GM04504 (cell line): Measurements from ENCODE around the gene TMEM178B.
"Not testable (repeated sequence)": the region's sequence is repeated elsewhere in the genome, so short reads cannot be mapped to it uniquely, and the experiment has no call there.

ENCODE experiments used
- DNase-seq: peaks from one replicate; pipeline ENCODE4 v3.0.0-alpha.2; 2012; ENCODE audit warnings: low read depth

Gene TMEM178B

DNA sequence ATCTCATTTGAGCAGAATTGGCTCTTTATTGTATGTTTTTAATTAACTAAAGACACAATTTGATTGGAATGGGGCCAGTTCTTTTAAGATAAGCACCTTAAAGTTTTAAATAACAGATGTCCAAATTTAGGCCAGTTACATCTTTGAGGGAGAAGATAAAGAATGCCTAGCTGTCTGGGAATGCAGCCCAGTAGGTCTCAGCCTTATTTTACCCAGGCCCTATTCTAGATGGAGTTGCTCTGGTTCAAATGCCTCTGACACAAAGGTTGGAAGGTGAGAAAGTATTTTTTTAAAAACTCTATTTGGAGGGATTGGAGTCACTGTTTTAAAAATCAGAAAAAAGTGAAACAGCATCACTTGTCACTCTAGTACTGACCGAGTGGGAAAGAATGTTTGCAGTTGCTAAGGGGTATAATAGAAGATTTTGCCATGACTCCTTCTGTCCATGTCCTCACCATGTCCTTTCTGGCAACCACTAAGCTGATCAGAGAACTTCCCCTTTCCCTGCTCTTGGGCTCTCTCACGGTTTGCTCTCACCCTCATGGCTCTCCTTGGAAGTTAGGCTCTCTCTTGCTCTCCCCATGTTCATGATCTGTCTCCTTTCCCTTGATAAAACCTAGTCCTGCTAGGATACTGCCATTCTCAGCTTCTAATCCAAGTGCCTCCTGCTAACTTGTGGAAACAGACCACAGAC is 239.1 kb downstream of the TMEM178B start:
- no peak for DNase-seq

DNA sequence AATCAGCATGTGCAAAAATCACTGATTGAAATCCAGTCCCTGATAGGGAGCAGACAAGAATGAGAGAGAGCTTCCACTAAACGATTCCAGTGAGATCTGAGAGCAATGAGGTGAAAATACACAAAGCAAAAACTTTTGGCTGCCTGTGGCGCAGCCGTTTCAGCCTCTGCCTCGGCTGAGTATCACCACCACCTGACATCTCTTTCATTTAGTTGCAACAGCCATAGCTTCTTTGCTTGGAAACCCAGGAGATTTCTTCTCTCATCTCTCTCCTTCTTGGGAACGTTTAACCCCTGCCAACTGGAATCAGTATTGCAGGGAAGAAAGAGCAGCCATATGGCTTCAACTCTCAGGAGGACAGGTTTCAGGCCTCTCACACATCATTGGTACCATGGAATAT is 240.0 kb downstream of the TMEM178B start:
- DNase-seq = no peak

DNA sequence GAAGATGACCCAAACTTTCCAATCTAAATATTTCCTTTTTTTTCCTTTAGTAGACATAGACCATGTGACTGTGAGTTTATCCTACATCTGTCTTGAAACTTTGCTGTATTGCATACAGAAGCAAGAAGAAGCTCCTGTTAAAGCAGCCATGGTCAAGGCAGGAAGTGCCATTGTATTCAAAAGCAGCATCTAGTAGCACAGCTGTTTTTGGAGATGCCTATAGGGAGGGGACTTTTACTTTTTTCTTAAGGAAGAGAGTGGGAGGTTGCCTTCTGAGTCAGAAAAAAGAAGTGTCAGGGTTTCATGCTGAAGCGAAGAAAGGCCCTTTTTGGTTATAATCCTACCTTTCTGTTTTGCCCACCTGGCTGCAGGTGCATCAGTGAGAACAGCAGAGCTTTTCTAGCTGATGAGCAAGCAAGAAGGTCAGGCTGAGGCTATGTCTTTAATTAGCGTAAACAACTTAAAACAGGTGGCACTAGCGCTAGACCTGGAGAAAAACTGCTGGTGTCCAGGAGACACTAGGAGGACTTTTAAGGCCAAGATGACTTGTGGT is 243.2 kb downstream of the TMEM178B start:
- no peak for DNase-seq

DNA sequence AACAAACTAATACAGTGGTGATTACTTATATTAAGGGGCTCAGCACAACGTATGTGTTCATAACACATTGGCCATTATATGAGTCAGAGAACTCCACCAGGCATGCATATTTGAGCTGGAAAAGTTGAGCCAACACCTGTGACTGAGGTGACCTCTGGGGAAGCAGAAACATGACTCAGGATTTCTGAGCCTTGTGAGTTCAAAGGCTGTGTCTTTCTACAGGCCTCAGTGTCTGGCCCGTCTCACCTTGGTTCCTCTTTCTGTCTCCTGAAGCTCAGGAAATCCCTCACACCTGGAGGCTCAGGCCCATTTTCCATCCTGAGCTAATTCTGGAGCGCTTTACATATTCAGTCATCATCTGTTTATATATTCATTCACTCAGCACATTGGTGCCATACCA is 246.4 kb downstream of the TMEM178B start:
- DNase-seq = no peak

DNA sequence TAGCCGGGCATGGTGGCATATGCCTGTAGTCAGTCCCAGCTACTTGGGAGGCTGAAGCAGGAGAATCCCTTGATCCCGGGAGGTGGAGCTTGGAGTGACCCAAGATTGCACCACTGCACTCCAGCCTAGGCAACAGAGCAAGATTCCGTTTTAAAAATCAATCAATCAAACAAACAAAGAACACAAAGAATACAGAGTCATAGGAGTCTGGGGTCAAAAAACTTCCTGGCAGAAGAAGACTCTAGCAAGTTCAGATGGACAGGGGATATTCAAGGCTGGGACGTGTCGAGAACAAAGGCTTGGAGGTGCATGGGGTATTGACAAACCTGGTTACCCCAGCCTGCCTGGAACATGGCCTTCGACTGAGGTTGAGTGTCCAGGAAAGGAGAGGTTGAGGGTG is 248.5 kb downstream of the TMEM178B start:
- DNase-seq = no peak

DNA sequence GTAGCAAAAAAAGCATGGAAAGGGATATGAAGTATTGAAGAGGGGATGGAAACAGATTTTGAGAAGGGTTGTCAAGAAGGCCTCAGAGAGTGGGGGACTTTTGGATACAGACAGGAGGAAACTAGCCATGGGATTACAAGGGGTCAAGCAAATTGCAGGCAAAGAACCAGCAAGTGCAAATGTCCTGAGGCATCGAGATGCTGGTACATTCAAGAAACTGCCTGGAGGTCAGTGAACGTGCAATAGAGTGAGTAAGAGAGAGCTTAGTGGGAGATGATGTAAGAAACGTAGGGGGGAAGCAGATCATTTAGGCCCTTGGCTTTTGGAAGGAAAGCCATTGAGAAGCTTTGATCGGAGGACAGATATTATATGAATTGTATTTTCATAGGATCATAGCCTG is 250.0 kb downstream of the TMEM178B start:
- no peak for DNase-seq

DNA sequence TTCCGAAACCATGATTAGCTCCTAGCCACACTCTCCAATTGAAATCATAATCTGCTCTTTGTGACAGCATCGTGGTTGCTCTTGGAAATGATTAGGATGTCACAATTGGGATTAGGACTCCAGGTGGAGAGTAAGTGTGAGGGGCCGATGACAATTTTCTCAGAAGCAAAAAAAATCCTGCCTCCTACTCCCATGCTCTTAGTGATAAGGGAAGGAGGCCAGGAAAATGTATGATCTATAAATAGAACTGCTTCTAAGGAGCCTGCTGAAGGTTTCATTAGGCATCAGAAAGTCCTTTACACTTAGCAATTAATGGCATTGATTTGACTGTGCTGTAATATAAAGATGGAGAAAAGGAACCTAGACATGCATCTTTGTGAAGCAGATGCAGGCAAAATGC is 251.0 kb downstream of the TMEM178B start:
- no peak for DNase-seq

DNA sequence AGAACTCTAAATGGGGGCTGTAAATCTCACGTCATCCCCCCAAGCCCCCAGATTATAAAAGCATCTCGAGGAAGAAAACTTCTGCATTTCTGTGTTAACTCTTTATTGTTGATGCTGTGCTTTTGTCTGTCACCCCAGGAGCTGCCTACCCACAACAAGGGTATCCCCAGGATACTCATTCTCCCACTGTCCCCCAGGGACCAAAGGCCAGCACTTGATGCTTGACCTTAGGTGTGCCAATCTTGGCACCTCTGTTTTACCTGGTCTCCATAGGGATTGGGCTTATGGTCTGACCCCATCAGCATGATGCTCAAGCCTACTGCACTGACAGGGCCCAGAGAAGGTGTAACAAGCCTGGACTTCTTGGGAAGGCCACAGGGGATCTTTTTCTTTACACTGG is 251.4 kb downstream of the TMEM178B start:
- no peak for DNase-seq

DNA sequence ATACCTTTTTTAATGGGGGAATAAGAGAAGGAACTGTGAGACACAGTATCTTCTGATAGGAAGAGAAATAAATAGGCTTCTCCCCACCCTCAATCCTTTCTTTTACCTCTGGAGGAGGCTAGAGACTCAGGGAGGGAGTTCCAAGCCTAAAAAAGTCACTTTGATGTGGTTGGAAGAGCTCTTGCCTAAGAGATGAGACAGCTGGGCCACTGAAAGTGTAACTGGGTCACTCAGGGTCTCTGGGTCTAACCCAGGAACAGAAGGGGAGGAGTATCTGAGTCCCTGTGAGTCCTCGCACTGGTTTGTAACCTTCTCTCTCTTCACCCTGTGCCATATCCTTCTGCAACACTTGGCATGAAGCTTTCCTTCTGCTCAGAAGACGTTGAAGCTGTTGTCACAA is 254.4 kb downstream of the TMEM178B start:
- no peak for DNase-seq

DNA sequence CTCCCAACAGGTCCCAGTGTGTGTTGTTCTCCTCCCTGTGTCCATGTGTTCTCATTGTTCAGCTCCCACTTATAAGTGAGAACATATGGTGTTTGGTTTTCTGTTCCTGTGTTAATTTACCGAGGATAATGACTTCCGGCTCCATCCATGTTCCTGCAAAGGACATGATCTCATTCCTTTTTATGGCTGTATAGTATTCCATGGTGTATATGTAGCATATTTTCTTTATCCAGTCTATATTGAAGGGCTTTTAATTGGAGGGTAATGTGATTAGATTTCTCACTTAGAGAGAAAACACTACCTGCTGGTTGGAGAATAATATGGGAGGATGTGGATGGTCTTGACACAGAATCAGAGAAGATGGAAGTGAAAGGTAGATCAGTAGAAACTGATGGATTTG is 256.4 kb downstream of the TMEM178B start:
- not testable (repeated sequence) for DNase-seq

DNA sequence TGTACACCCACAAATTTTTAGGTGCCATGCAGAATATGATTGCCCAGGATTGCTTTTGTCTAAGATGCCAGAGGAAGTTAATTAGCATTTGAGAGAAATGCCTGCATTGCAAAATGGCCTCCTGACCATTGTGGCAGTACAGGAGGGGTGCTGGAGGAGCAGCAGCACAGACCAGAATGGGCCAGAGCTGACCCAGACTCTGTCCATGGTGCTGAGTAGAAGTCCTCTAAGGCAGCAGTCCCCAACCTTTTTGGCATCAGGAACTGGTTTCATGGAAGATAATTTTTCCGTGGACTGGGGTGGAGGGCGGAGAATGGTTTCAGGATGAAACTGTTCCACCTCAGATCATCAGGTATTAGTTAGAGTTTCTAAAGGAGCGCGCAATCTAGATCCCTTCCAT is 259.6 kb downstream of the TMEM178B start:
- no peak for DNase-seq

DNA sequence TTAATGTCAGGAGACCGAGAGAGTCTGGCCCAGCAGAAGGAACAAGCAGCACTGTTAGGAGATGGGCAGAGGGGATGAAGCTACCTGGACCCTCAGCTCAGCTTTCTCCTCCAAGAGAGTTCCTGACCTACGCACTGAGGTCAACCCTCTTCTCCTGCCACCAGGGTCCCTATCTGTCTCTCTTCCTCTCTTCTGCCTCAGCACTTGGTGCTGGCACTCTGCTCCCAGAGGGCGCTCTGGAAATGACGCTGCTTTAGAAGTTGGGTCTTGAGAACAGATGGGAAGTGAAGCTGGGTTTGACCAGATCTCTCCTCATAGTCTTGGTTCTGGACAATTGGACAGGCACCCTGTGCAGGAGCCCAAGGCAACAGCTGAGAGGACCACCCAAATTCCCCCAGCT is 261.3 kb downstream of the TMEM178B start:
- DNase-seq = no peak

DNA sequence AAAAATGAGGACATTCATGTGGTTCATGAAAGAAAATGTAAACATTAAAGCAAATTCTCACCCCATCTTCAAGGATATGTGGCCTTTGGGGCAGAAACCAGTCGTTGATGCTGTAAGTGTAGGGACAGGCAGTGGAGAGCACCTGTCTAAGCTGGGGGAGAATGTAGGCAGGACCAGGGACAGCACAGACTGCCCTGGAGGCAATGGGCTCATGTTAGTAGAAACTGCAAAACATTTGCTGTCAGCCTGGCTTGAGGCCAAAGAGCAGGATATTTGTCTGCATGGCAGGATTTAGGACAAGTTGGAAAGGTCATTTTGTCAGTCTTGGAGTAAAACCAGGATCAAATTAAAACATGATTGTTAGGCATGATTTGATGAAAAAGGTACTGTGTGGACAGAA is 265.7 kb downstream of the TMEM178B start:
- no peak for DNase-seq

DNA sequence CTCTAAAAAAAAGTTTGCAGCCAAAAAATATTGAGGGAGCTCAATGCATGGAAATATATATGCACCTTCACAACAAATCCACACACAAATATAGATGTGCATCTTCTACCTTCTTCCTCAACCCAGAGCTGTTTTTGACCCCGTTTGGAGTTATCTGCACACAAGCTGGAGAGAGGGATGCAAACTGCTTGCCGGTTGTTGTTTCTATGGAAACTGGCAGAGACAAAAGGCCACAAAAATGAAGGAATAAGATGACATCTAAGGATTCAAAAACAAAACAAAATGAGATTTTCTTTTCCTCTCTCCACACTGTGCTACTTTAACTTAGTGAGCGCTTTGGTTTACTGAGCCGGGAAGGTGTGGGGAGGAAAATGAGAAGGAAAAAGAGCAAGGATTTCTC is 267.1 kb downstream of the TMEM178B start:
- DNase-seq = no peak

DNA sequence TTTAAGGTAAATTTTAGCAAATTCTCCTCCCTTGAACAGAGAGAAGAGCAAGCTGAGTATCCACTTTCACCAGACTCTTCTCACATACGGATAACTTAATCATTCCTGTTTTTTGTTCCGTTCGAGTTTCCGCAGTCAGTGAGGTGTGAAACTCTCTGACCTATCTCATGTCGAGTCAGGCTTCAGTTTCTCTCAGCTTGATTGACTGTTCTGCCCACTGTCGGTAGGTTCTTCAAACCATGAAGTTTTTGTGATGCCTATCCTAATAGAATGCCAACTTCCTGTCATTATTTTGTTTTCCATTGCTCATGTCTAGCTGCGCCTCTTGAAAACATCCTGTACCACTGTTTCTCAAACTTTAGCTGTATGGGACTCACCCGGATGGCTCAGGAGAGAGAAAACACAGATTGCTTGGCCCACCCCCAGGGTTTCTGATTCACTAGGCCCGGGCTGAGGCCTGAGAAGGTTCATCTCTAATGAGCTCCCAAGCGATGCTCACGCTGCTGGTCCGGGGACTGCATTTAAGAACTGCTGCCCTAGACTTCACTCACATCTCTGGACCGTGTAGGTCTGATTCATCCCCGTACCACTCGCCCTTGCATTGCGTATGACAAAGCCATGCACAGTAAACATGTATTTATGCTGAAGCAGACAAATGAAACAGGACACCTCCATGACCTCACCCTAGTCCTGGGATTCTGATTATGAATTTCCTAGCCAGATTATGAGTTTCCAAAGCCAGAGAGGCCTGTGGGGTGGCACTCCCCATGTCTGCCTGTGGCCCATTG is 269.0 kb downstream of the TMEM178B start:
- DNase-seq = no peak

DNA sequence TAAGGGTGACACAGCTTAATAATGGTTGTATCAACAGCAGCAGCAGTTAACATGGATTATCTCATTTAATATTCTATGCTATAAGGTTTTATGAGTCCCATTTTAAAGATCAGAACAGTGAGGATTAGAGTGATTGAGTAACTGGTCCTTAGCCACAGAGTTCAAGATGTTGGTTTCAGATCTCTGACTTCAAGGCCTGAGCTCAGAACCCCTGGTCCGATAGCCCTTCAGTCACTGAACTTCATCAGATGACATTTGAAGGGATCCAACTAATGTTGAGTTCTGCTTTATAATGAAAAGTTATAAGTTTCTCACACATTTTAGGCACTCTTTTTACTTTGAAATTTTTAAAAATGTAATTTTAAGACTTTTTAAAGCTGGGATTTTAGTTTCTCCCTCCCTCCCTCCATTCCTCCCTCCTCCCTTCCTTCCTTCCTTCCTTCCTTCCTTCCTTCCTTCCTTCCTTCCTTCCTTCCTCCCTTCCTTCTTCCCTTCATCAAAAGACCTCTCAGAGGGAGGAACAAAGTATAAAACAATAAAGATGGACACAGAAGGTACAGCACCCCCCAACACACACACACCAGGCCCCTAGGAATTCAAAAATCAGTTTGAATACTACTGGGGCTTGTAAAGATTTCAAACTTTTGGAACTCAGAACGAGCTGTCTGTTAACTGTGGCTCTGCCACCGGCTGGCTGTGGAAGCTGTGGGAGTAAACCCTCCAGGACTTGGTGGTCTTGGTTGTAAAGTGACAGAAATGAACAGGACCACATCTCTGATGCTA is 270.5 kb downstream of the TMEM178B start:
- DNase-seq = no peak

DNA sequence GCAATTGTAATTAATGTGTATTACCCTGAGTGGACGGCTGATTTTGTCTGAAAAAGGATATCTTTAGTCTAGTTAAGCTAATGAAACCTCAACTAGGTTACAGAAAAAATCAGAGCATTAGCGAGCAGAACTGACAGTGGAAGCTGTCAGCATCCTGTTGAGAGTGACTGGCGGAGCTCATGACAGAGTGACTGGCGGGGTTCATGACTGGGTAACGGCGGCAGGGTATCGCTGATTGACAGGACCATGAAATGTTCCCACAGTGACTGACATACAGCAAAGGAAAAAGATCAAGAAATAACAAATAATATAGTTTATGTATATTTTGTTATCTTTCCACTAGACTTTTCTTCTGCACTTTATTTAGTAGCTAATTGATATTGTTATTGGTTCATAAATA is 274.9 kb downstream of the TMEM178B start:
- no peak for DNase-seq

DNA sequence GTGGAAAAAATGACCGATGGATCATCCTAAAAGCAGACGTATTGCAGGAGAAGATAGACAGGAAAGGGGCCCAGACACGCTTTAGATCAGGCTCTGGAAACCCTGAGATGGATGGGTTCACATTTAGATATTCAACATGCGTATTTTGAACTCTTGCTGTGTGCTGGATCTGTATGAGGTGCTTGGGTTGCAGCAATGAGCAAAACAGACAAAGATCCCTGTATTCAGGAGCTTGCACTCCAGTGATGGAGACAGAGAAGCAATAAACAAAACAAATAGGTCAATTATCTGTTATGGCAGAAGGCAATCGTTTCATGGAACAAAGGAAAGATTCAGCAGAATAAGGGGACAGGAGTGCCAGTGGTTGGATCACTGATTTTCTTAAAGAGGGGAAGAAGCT is 275.5 kb downstream of the TMEM178B start:
- DNase-seq = no peak

DNA sequence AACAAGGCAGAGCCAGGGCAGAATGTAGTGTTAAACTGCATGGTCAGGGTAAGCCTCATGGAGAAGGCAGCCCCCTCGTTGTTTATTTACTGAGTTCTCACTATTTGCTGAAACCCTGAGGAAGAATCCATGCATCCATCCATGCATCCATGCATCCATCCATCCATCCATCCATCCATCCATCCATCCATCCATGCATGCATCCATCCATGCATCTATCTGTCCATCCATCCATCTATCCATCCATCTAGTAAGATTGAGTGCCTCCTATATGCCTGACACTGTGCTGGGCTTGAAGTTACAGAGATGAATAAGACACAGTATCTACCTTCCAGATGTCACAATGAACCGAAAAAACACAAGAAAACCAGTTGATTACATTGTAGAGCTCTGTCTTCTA is 275.9 kb downstream of the TMEM178B start:
- DNase-seq = no peak

DNA sequence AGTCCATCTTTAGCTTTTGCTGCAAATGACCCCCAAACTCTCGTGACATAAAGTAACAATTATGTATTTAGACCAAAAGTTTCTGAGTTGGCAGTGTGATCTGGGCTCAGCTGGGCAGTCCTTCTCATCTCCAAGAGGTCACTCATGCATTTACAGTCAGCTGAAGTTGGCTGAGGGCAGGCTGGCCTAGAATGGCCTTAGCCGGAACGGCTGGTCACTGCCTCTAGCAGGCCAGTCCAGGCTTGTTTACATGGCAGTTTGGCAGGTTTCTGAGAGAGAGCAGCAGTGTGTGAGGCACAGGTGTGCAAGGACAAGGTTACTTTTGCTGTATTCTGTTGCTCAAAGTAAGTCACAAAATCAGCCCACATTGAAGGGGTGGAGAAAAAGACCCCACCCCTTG is 277.3 kb downstream of the TMEM178B start:
- no peak for DNase-seq

DNA sequence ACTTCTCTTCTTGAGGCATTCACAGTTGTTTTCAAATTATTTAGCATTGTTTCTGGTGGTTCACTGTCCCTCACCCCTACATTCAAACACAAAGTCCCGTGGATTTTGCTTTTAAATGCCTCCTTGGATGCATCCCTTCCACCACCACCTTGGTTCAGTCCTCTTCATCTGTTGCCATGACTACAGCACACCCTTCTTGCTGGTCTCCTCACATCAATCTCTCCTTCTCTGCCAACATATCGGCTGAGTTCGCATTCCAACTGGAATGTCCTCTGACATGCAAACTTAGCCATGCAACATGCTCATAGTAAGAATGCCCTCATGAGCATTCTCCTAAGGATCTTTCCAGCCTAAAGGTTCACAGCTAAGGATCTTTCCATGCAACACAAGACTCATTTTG is 279.1 kb downstream of the TMEM178B start:
- DNase-seq = no peak

DNA sequence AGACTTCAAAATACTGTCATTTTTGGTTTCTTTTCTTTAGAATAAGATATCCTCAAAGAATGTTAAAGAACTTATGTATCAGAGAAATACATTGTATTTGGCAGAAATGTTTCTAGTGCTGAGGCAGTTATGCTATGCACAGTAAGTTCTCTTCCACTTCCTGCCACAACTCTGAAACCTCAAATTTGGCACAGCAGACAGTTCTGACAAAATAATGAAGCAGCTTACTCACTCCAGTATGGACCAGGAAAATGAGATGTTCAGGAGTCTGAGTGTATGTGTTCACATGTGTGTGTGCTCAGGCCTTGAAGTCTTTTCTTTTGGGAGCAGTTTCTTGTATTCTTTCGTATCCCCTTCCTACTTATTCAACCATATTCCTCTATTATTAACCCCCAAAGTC is 280.4 kb downstream of the TMEM178B start:
- DNase-seq = no peak

DNA sequence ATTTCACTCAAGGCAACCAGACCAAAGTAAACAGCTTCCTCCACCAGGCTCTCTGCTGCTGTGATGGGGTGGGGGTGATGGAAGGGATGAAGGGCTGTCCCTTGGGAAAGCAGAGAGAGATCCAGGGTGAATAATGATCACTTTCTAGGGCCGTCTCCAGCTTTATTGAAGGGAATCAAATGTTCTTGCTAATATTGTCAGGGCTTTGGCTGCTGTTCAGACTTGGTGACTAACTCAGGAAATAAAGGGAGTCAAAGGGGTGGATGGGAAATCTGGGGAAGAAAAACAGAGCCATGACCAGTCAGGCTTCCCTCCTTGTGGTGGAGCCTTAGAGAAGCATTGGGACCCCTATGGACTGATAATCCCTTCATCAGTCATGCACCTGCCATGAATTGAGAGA is 281.2 kb downstream of the TMEM178B start:
- DNase-seq = no peak
